ENCODE measurements around the gene ITPKB.
"Not testable (repeated sequence)": the region's sequence is repeated elsewhere in the genome, so short reads cannot be mapped to it uniquely, and the experiment has no call there.

ITPKB gene

DNA sequence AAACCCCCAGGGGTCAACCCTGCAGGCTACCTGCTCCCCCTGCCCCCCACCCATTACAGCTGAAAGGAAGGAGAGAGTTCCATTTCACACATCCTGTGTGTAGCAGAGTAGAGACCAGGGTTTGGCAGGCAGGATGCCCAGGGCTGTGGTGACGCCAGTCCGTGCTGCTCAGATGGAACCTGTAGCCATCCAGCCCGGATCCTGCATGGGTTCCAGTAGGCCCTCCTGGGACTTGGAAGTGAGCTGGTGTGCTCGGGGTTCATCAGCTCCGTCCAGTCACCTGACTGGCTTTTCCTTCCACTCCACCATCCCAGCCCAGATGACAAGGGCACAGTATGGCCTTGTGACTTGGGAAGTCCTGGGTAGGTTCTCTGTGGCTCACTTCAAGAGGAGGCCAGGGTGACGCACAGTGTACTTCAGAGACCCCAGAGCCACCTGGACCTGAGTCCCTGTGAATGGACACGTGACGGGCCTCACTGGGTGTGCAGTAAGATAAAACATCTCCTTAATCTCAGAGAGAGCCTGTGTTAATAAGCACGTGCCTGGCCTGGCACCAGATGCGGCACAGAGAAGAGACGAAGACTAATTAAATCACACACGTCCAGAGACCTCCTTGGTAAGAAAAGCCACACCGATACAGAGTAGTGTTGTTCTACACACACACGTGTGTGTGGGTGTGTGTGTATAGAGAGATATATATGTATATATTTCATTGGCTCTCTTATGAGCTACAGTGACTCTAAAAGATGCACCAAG, 16.0 kb downstream of the ITPKB start:
- H3K4me3 ChIP-seq (ENCODE audit: low read length) = no peak overlapping the region
- DNase-seq (ENCODE audit: low read depth) = no peak
- TF ChIP-seq, protein P1, sequence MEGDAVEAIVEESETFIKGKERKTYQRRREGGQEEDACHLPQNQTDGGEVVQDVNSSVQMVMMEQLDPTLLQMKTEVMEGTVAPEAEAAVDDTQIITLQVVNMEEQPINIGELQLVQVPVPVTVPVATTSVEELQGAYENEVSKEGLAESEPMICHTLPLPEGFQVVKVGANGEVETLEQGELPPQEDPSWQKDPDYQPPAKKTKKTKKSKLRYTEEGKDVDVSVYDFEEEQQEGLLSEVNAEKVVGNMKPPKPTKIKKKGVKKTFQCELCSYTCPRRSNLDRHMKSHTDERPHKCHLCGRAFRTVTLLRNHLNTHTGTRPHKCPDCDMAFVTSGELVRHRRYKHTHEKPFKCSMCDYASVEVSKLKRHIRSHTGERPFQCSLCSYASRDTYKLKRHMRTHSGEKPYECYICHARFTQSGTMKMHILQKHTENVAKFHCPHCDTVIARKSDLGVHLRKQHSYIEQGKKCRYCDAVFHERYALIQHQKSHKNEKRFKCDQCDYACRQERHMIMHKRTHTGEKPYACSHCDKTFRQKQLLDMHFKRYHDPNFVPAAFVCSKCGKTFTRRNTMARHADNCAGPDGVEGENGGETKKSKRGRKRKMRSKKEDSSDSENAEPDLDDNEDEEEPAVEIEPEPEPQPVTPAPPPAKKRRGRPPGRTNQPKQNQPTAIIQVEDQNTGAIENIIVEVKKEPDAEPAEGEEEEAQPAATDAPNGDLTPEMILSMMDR (conservative IDR thresholded peaks at IDR 0.05; ENCODE audit: low read length) = no peak

DNA sequence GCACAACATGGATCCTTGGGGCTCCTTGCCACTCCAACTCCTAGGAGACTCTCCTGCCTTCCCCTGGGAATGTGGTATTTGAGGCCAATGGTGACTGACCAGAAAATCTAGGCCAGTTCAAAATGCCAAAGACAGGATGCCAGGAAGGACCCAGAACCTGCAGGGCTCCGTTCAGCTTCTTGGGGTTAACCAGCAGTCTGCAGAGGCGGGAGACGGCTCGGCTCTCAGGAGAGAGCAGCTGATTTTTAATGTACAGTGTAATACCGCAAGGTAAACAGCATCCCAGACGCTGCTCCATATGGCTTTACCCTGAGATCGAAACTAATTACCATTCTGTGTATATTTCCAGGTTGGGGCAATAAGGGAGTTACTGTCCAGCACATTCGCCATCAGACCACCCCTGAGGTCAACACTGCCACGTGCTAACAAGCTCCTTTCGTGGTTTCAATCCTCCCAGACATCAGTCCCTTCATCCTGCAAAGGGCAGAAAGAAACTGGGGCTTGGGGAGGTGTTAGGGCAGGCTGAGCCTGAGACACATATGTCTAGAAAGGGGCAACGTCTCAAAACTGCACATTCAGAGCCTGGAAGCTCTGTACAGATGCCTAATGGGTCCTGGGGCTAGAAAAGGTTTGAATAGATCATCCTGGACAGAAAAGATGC, 16.7 kb downstream of the ITPKB start:
- H3K4me3 ChIP-seq (ENCODE audit: low read length) = no peak overlapping the region
- no peak for DNase-seq (ENCODE audit: low read depth)
- TF ChIP-seq, protein P1 (conservative IDR thresholded peaks at IDR 0.05; ENCODE audit: low read length) = no peak

DNA sequence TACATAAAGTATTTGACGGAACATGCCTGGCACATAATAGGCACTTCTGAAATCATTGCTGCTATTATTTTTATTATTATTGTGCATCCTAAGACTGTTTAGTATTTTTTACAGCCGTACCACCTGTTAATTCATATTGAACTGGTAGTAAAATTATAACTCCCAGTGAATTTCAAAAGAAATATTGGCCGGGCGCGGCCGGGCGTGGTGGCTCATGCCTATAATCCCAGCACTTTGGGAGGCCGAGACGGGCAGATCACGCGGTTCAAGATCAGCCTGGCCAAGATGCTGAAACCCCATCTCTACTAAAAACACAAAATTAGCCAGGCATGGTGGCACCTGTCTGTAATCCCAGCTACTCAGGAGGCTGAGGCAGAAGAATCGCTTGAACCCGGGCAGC, 18.5 kb downstream of the ITPKB start:
- H3K4me3 ChIP-seq (ENCODE audit: low read length); DNase-seq (ENCODE audit: low read depth): not testable (repeated sequence)

DNA sequence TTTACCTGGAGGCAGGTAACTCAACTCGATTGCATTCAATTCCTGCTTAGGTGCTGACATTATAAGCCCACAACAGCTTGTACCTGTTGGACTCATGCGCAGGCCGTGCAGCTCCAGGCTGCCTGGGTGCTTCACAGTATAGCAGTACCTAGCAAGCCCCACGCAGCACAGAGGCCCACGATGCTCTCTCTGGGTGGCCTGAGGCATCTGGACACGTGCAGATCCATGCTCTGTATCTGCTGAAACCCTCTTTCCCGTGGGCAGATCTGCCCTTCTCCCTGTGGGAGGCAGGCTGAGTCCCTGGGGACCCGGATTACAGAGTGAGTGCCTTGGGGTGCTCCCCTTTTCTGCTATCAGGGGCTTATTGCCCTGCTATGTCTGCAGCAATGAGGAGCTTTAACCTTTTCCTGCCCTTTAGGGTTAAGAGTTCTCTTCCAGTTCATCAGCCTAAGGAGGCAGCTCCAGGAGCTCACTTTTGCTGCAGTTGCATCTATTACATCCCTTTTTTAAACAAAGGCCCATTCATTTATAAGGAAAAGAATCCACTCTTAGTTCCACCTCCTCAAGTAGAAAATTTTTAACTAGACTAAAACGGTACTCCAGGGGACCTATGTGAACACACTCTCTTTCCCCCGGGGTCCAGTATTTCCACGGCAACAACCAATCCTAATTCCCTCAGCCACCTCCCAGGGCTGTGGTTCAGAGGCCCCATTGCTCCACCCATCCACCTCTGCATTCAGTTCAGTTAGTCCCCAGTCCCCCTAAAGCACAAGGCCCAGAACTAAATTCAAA, 19.3 kb downstream of the ITPKB start:
- no peak for DNase-seq (ENCODE audit: low read depth)
- TF ChIP-seq, protein P1 (conservative IDR thresholded peaks at IDR 0.05; ENCODE audit: low read length) = no peak
- H3K4me3 ChIP-seq (ENCODE audit: low read length) = no peak overlapping the region

DNA sequence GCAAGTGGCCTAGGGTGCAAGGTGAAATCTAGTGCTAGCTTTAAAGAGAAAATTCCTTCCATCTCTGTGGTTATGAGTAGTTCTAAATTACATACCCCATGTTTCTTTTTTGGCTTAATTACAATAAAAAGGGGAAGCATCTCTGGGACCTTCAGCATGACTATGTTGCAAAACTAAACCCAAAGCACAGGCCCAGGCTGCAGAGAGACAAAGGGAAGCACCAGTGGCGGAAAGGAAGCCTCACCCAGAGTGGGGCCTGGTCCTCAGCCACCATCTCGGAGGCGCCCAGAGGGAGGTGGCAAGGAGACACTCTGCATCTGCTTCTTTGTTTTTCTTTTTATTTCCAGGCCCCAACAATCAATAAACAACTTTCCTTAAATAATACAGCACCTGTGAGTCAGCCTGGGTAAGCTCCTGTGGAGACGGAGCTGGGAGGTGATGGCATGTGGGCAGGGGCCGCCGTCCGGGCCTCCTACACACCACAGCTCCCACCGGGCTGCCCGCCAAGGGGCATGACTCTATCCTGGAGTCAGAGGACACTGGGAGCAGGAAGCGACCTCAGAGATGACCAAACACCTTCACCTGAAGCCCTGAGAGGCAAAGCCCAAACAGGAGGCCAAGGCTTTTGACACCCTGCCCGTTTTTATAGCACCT, 21.7 kb downstream of the ITPKB start:
- DNase-seq (ENCODE audit: low read depth) = no peak
- H3K4me3 ChIP-seq (ENCODE audit: low read length) = no peak overlapping the region
- TF ChIP-seq, protein P1 (conservative IDR thresholded peaks at IDR 0.05; ENCODE audit: low read length) = no peak

DNA sequence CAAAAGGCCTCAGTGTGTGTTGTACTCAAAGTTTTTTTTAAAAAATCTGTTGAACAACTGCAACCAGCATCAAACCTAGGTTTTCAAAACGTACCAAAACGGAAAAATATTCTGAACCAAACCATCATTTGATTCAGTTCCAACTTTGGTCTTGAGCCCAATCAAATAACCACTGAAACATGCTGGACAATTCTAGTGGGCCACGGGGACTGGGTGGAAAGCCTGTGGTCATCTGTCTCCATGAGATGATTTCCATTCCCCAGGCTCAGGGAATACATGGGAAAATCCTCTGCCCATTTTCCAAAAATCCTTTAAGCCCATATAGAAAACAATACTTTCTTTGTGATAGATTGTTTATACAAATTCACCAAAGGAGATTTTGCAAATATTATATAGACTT, 22.5 kb downstream of the ITPKB start:
- TF ChIP-seq, protein P1 (conservative IDR thresholded peaks at IDR 0.05; ENCODE audit: low read length) = no peak
- H3K4me3 ChIP-seq (ENCODE audit: low read length) = no peak overlapping the region
- no peak for DNase-seq (ENCODE audit: low read depth)

DNA sequence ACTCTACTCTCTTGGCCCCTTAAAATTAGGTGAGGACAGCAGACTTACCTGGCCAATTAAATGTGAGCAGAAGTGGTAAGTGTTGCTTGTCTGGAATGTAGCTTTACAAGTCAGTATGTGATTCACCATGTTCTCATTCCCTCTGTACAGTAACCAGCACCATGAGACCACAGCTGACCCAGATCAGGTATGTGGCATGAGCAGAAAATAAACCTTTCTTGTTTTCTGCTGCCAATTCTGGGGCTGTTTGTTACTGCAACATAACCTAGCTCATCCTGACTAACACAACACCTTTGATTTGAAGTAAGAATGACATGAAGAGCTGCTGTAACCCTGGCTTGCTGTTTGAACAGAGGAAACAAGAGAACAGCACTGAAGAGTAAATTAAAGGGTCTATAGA, 24.9 kb downstream of the ITPKB start:
- H3K4me3 ChIP-seq (ENCODE audit: low read length) = no peak overlapping the region
- DNase-seq (ENCODE audit: low read depth) = no peak
- TF ChIP-seq, protein P1 (conservative IDR thresholded peaks at IDR 0.05; ENCODE audit: low read length) = no peak
